Epithelial cell of proximal tubule (primary cell): Measurements from ENCODE around the gene RHBDL1. TPM values are rescaled to one million over a fixed set of nuclear protein-coding genes. Genes with fewer than 3 reads are reported as not detected.

Experiments used
- DNase-seq: peaks from one replicate; pipeline ENCODE4 v3.0.0-alpha.2; 2011; ENCODE audit warnings: low read depth
- H3K4me3 ChIP-seq: 2 replicates; pipeline ENCODE4 v1.5.1; 2011; ENCODE audit warnings: low read depth, mild to moderate bottlenecking, low read length
- total RNA-seq: library from RNA; depleted of rRNA; stranded (reverse); fragments of >200 nt; gene quantifications from 2 replicates; pipeline ENCODE4 v1.2.3, GENCODE V29; 2015
- TF ChIP-seq, protein P1 (sequence below): conservative IDR thresholded peaks from 2 replicates; pipeline ENCODE4 v1.5.1; 2012; ENCODE audit warnings: low read depth, mild to moderate bottlenecking, low read length

Gene RHBDL1
- total RNA-seq, 1 donor from 2014 or later = 1.2 TPM

DNA sequence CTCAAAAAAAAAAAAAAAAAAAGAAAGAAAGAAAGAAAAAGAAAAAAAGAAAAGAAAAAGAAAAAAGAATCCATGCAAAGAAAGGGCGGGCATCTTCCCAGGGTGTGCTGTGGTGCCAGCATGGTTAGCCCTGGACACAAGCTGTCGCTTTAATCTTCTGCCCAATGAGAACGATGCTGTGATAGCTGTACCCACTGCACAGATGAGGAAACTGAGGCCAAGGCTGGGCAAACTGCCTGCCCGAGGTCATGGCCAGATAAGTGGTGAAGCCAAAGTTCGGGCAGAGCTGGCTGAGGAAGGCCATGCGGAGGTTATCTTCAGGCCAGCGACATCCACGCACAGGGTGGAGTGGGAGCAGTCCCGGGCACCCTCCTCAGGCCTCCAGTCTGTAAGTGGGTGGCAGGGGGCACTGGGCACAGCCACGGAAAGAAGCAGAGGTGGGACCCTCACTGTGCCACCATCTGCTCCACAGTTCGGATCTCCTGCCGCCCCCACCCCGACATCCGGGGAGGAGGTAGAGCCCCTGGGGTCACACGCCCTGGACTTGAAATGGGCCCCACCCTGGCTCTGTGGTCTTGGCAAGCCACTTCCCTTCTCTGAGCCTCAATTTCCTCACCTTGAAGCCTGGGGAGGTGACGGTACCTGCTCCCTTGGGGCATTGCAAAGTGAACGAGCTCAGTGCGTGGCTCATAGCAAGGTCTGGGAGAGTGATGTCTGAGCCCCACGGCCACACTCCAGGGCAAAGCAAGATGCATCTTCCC, 23.6 kb downstream of the RHBDL1 start:
- H3K4me3 ChIP-seq = no peak overlapping the region
- no peak for DNase-seq
- TF ChIP-seq, protein P1, sequence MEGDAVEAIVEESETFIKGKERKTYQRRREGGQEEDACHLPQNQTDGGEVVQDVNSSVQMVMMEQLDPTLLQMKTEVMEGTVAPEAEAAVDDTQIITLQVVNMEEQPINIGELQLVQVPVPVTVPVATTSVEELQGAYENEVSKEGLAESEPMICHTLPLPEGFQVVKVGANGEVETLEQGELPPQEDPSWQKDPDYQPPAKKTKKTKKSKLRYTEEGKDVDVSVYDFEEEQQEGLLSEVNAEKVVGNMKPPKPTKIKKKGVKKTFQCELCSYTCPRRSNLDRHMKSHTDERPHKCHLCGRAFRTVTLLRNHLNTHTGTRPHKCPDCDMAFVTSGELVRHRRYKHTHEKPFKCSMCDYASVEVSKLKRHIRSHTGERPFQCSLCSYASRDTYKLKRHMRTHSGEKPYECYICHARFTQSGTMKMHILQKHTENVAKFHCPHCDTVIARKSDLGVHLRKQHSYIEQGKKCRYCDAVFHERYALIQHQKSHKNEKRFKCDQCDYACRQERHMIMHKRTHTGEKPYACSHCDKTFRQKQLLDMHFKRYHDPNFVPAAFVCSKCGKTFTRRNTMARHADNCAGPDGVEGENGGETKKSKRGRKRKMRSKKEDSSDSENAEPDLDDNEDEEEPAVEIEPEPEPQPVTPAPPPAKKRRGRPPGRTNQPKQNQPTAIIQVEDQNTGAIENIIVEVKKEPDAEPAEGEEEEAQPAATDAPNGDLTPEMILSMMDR = no peak

DNA sequence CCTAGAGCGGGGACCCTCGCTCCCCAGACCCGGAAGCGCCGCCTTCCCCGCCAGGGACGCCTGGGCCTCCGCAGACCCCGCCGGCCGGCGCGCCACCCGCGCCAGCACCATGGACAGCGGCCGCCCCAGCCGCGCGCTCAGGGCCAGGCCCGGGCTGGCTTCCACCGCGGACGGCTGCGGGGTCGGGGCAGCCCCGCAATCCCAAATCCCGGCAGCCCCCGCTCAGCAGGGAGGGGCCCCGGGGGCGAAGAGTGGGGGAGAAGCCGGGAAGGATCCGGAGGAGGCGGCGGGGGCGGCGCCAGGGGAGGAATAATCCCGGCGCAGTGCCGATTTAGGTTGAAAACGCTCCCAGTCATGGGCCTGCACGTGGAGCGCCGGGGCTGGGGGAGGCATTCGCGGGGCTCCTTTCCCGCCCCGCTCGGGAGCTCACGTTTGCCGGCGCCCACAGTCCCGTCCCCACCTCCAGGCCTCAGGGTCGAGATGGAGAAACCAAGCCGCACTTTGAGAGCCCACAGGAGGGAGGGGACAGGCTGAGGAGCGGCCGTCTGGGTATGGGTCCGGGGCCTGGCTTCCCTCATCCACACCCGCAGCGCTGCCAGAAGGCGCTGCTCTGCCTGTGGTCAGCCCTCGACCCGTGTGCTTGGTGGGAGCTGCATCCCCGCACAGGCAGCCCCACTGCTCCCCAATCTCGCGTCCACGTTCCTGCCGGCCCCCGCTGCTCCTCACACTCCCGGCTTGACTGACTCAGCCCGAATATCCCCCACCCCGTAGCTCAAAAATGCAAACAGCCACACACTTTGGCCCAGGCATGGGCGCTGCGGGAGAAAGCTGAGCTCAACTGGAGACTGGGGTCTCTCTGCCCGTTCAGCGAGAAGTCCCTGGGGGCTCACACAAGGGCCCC, 25.5 kb downstream of the RHBDL1 start:
- H3K4me3 ChIP-seq = no peak overlapping the region
- no peak for DNase-seq
- TF ChIP-seq, protein P1 = no peak

DNA sequence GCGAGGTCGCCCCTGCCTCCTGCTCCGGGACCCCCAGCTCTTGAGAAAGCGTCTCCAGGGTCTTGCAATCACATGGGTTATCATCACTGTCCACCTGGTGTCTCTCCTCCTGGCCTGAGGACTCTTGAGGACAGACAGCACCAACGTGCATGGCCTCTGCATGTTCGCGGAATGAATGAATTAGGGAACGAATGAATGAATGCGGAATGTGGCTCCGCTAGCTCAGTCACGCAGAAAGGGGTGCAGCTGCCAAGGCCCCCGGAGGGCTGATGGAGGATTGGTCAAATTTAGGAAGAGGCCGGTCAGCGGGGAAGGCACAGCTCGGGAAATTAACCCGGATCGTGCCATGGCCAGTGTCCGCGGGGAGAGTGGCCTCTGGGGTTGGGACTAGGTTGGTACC, 26.9 kb downstream of the RHBDL1 start:
- TF ChIP-seq, protein P1 = no peak
- no peak for DNase-seq

DNA sequence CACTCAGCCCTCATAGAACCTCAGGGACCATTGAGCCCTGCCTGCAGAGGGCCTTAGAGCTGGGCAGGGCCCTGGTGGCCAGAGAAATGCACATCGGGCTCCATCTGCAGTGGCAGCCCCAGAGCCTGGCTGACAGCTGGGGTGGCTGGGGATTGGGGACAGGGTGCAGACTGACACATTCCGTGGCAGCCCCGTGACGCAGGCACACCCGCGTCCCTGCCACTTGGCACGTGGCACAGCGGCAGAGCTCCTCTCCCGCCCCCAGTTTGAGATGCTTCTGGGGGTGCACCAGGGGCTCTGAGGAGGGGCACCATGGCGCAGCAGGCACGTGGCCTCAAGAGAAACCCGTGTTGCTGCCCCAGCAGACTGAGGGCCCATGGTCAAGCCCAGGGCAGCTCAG, 27.9 kb downstream of the RHBDL1 start:
- no peak for DNase-seq
- TF ChIP-seq, protein P1 = no peak

More for the DNA sequence above, 26.9 kb downstream of the RHBDL1 start:
- no peak overlapping the region for H3K4me3 ChIP-seq

DNA sequence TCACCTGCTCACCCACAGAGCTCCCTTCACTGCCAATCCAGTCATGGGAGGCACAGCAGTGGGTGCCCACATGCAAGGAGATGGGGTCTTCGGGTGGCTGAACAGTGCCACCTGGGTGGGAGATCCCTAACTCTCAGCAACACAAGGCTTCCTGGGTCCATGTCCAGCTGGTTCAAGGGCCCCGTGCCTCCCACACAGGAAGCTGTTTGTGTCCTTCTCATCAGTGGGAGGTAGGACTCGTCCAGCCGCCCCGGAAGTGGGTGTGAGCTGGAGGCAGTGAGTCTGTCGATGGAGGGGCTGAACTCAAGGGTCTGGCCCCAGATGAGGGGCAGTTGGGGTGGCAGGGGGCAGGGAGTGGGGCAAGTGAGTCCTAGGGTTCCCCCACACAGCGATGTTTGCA, 28.6 kb downstream of the RHBDL1 start:
- TF ChIP-seq, protein P1 = no peak
- no peak overlapping the region for H3K4me3 ChIP-seq
- no peak for DNase-seq

More for the DNA sequence above, 27.9 kb downstream of the RHBDL1 start:
- no peak overlapping the region for H3K4me3 ChIP-seq

DNA sequence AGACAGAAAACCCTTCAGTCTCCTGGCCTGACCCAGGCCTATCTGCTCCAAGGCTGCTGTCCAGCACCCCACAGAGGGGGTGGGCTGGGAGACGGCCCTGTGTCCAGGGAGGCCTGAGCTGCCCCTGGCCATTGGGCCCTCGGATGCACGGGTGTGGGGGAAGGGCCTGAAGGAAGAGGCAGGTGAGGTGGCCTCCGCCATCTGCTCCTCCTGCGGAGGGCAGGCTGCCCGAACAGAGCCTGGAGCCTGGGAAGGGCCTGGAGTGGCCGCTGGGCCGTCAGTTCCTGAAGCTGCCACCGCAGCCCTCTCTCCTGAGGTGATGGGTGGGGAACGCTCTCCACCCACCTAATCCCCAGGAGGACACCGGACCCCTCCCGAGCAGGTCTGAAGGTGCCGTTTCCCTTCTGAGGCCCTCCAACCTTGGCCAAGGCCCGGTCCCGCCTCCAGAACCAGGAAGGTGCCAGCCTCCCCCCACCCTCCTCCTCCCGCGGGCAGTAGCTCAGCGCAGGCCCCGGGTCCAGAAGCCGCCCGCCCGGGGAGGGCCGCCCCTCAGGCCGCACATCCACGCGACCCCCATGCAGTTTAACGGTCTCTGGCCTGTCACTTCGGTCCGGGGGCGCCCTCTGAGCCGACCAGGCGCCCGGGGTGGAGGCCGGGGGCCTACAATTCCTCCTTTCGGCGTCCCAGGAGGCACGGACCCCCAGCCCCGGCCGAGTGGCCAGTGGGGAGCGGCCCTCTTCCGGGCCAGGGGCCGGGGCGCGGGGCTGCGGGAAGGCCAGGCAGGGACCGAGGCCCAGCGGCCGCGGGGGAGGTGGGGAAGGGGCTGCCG, 29.3 kb downstream of the RHBDL1 start:
- TF ChIP-seq, protein P1 = no peak
- DNase-seq = no peak
- H3K4me3 ChIP-seq = no peak overlapping the region
